ENCODE measurements around the gene KCNK13.

- no peak for TF ChIP-seq EZH2phosphoT487 (IDR thresholded peaks at IDR 0.05; ENCODE audit: unreplicated experiment)
- TF ChIP-seq, protein P1, sequence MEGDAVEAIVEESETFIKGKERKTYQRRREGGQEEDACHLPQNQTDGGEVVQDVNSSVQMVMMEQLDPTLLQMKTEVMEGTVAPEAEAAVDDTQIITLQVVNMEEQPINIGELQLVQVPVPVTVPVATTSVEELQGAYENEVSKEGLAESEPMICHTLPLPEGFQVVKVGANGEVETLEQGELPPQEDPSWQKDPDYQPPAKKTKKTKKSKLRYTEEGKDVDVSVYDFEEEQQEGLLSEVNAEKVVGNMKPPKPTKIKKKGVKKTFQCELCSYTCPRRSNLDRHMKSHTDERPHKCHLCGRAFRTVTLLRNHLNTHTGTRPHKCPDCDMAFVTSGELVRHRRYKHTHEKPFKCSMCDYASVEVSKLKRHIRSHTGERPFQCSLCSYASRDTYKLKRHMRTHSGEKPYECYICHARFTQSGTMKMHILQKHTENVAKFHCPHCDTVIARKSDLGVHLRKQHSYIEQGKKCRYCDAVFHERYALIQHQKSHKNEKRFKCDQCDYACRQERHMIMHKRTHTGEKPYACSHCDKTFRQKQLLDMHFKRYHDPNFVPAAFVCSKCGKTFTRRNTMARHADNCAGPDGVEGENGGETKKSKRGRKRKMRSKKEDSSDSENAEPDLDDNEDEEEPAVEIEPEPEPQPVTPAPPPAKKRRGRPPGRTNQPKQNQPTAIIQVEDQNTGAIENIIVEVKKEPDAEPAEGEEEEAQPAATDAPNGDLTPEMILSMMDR (conservative IDR thresholded peaks at IDR 0.05; ENCODE audit: low read depth in 2 of 2) = no peak
- TF ChIP-seq, protein P2, sequence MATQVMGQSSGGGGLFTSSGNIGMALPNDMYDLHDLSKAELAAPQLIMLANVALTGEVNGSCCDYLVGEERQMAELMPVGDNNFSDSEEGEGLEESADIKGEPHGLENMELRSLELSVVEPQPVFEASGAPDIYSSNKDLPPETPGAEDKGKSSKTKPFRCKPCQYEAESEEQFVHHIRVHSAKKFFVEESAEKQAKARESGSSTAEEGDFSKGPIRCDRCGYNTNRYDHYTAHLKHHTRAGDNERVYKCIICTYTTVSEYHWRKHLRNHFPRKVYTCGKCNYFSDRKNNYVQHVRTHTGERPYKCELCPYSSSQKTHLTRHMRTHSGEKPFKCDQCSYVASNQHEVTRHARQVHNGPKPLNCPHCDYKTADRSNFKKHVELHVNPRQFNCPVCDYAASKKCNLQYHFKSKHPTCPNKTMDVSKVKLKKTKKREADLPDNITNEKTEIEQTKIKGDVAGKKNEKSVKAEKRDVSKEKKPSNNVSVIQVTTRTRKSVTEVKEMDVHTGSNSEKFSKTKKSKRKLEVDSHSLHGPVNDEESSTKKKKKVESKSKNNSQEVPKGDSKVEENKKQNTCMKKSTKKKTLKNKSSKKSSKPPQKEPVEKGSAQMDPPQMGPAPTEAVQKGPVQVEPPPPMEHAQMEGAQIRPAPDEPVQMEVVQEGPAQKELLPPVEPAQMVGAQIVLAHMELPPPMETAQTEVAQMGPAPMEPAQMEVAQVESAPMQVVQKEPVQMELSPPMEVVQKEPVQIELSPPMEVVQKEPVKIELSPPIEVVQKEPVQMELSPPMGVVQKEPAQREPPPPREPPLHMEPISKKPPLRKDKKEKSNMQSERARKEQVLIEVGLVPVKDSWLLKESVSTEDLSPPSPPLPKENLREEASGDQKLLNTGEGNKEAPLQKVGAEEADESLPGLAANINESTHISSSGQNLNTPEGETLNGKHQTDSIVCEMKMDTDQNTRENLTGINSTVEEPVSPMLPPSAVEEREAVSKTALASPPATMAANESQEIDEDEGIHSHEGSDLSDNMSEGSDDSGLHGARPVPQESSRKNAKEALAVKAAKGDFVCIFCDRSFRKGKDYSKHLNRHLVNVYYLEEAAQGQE (IDR thresholded peaks at IDR 0.05; ENCODE audit: unreplicated experiment) = no peak
- TF ChIP-seq CREB1 (CRISPR knock-in tag; IDR thresholded peaks at IDR 0.05; ENCODE audit: low read depth) = no peak
- no peak for TF ChIP-seq EZH2 (IDR thresholded peaks at IDR 0.05; ENCODE audit: low read depth, unreplicated experiment)
- TF ChIP-seq, protein P3, sequence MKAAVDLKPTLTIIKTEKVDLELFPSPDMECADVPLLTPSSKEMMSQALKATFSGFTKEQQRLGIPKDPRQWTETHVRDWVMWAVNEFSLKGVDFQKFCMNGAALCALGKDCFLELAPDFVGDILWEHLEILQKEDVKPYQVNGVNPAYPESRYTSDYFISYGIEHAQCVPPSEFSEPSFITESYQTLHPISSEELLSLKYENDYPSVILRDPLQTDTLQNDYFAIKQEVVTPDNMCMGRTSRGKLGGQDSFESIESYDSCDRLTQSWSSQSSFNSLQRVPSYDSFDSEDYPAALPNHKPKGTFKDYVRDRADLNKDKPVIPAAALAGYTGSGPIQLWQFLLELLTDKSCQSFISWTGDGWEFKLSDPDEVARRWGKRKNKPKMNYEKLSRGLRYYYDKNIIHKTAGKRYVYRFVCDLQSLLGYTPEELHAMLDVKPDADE (IDR thresholded peaks at IDR 0.05) = no peak
- TF ChIP-seq POLR2AphosphoS5 (IDR thresholded peaks at IDR 0.05; ENCODE audit: low read depth) = no peak
- no peak for TF ChIP-seq ZNF331 (CRISPR knock-in tag; IDR thresholded peaks at IDR 0.05; ENCODE audit: low read depth)
- no peak for TF ChIP-seq ZNF114 (CRISPR knock-in tag; IDR thresholded peaks at IDR 0.05)
Observed at GRCh38 chr14:90045616-90046015, 16.2 kb upstream of the KCNK13 start.

Data from GM23338 (cell line).